Aorta (tissue), 5 donors: ENCODE data around the gene KLHL24. TPM values are rescaled to one million over a fixed set of nuclear protein-coding genes. Genes with fewer than 3 reads are reported as not detected.
"Not testable (repeated sequence)": the region's sequence is repeated elsewhere in the genome, so short reads cannot be mapped to it uniquely, and the experiment has no call there.

ENCODE experiments used
- ATAC-seq: fragments of 200-7000 bp; cut with Tn5 transposase; one replicate; pipeline ENCODE4 v1.9.1; 2022; ENCODE audit warnings: moderate library complexity; ENCODE audit not compliant: low FRiP score
- DNase-seq, 2 donors: peaks; one replicate each; pipeline ENCODE4 v3.0.0-alpha.2; 2020
- H3K27ac ChIP-seq, 2 donors: one replicate each; pipeline ENCODE4 v1.5.1; 2013; ENCODE audit warnings: low read length in 2 of 2, mild to moderate bottlenecking in 2 of 2, moderate library complexity in 2 of 2, control low read depth in 1 of 2, inconsistent platforms in 1 of 2, low read depth in 1 of 2
- H3K27me3 ChIP-seq, 2 donors: one replicate each; pipeline ENCODE4 v1.6.1; 2013; ENCODE audit warnings: control low read depth in 1 of 2, low read length in 1 of 2, mild to moderate bottlenecking in 1 of 2, moderate library complexity in 1 of 2; ENCODE audit not compliant: insufficient read depth in 2 of 2, control insufficient read depth in 1 of 2
- H3K36me3 ChIP-seq, 2 donors: one replicate each; pipeline ENCODE4 v1.6.1; 2013; ENCODE audit warnings: control low read depth in 1 of 2, low read length in 1 of 2, mild to moderate bottlenecking in 1 of 2; ENCODE audit not compliant: insufficient read depth in 2 of 2, control insufficient read depth in 1 of 2
- H3K4me1 ChIP-seq, 2 donors: one replicate each; pipeline ENCODE4 v1.6.1; 2013; ENCODE audit warnings: low read length in 2 of 2, control low read depth in 1 of 2, mild to moderate bottlenecking in 1 of 2, moderate library complexity in 1 of 2; ENCODE audit not compliant: insufficient read depth in 2 of 2, control insufficient read depth in 1 of 2
- H3K4me3 ChIP-seq, 2 donors: one replicate each; pipeline ENCODE4 v1.5.1; 2013; ENCODE audit warnings: low read length in 2 of 2, control low read depth in 1 of 2, mild to moderate bottlenecking in 1 of 2
- H3K9me3 ChIP-seq: one replicate; pipeline ENCODE4 v1.6.1; 2013; ENCODE audit warnings: mild to moderate bottlenecking, low read length; ENCODE audit not compliant: control insufficient read depth
- WGBS, 2 donors: extraction: QIAGEN DNeasy Blood & Tissue Kit; methylation state at CpG; one replicate each; pipeline ENCODE4 v1.1.7; 2013; 5-methylcytosine and 5-hydroxymethylcytosine counted together
- intact Hi-C, 2 donors: fragments of 100-400 bp; cut with DNase I; formaldehyde crosslinking; loops; one replicate each; pipeline versions ENCODE4 v1.14.2 to v1.15.0; 2022
- polyA plus RNA-seq, 2 donors: library from polyadenylated mRNA; stranded (reverse); fragments of 200-250 nt; gene quantifications; one replicate each; pipeline ENCODE4 v1.2.3, GENCODE V29; 2013
- total RNA-seq, 2 donors: library from RNA; stranded (reverse); fragmentation: NEBNext Ultra II Directional; extraction: Animal tissue kit (Norgen Biotek cat#: 25700); gene quantifications; one replicate each; pipeline ENCODE4 v1.2.1, GENCODE V29; 2021
- donor health status: healthy with polysubstance abuse.
- donor health status: Bipolar disorder and iron deficiency.
- donor health status: DM: no; HTN: no; CAD: no.
- donor health status: DM: no; HTN: no; CAD: no.
- donor health status: DM: yes; HTN: yes; CAD: no.

The KLHL24 gene
- total and polyA plus RNA-seq, 4 donors: 10.8 to 62.6 (median 23.9) TPM

GRCh38 chr3:183629546-183630301, 5.7 kb upstream of the KLHL24 start:
- 95 to 97% methylated on average over 3 of the region's 3 CpGs for WGBS, 2 donors
- intact Hi-C loops: no loop called here
- no peaks in the 10 kb centered on the region for H3K9me3 ChIP-seq
- DNase-seq (no peak), ATAC-seq (no peak)
- H3K4me3 ChIP-seq: no peak overlapping the region
- no peaks in the 10 kb centered on the region for H3K4me1 ChIP-seq
- no peaks in the 10 kb centered on the region for H3K27me3 ChIP-seq
- no peaks in the 10 kb centered on the region for H3K36me3 ChIP-seq
- no peak overlapping the region for H3K27ac ChIP-seq

- Histone ChIP-seq H3K9me3 (no peaks in the 10 kb centered on the region), H3K27me3 (no peaks in the 10 kb centered on the region), H3K4me3 (no peak overlapping the region), H3K36me3 (no peaks in the 10 kb centered on the region), H3K4me1 (no peaks in the 10 kb centered on the region), H3K27ac (no peak overlapping the region)
- DNase-seq (no peak), ATAC-seq (no peak)
- intact Hi-C loops: no loop called here
Measured at GRCh38 chr3:183631715-183632114, 3.7 kb upstream of the KLHL24 start.

- H3K27me3 ChIP-seq, H3K4me3 ChIP-seq, intact Hi-C loops, H3K4me1 ChIP-seq, ATAC-seq, H3K27ac ChIP-seq, H3K36me3 ChIP-seq, H3K9me3 ChIP-seq, DNase-seq: not testable (repeated sequence)
- WGBS, 2 donors: 96% methylated on average over 8 of the region's 8 CpGs
Measured at GRCh38 chr3:183632725-183633124, 2.7 kb upstream of the KLHL24 start.

- no peaks in the 10 kb centered on the region for H3K36me3 ChIP-seq
- WGBS, 2 donors: 78 to 80% methylated on average over 16 of the region's 16 CpGs
- no peaks in the 10 kb centered on the region for H3K27me3 ChIP-seq
- H3K4me1 ChIP-seq: no peaks in the 10 kb centered on the region
- H3K4me3 ChIP-seq: no peak overlapping the region
- DNase-seq: no peak
- intact Hi-C loops: loop anchor here in 1 of 2 donors (5.0 kb wide), 1 partner anchor 63 kb away; the partner anchor contains the start of gene YEATS2
- H3K27ac ChIP-seq: no peak overlapping the region
- no peaks in the 10 kb centered on the region for H3K9me3 ChIP-seq
- ATAC-seq: no peak
Measured at GRCh38 chr3:183634707-183635106, 716 bp upstream of the KLHL24 start.

GRCh38 chr3:183635107-183635430, 354 bp upstream of the KLHL24 start:
- no peaks in the 10 kb centered on the region for H3K36me3 ChIP-seq
- H3K9me3 ChIP-seq: no peaks in the 10 kb centered on the region
- H3K27ac ChIP-seq: peak overlapping the region in 1 of 2 donors; percentile 55
- DNase-seq: no peak
- peak overlapping the region; percentile 35 to 94 for H3K4me3 ChIP-seq
- H3K27me3 ChIP-seq: no peaks in the 10 kb centered on the region
- 2% methylated on average over 9 of the region's 9 CpGs for WGBS, 2 donors
- intact Hi-C loops: loop anchor here in 1 of 2 donors (5.0 kb wide), 1 partner anchor 62 kb away; the partner anchor contains the start of gene YEATS2
- peak; percentile 4 for ATAC-seq
- H3K4me1 ChIP-seq: no peaks in the 10 kb centered on the region

- WGBS, 2 donors: 0 to 1% methylated on average over 77 to 84 of the region's 84 CpGs
- intact Hi-C loops: loop anchor here (2.0 to 5.0 kb wide), 2 partner anchors 61 to 62 kb away; partner anchors contain the start of gene YEATS2 (in 1 of the 2)
- ATAC-seq (peak; percentile 94), DNase-seq (peak; percentile 97)
- H3K4me3 ChIP-seq: peak overlapping the region; percentile 68 to 94
- H3K9me3 ChIP-seq: no peaks in the 10 kb centered on the region
- H3K27ac ChIP-seq: peak overlapping the region; percentile 66 to 70
- peaks cover 0 to under 1% of the 10 kb centered on the region in 2 donors for H3K4me1 ChIP-seq
- no peaks in the 10 kb centered on the region for H3K27me3 ChIP-seq
- no peaks in the 10 kb centered on the region for H3K36me3 ChIP-seq
Measured at GRCh38 chr3:183636221-183637105, 1.0 kb downstream of the KLHL24 start.

GRCh38 chr3:183637106-183637486, 1.7 kb downstream of the KLHL24 start:
- Histone ChIP-seq H3K27ac (peak overlapping the region in 1 of 2 donors; percentile 15), H3K4me1 (peaks cover 0 to 4% of the 10 kb centered on the region in 2 donors), H3K27me3 (no peaks in the 10 kb centered on the region), H3K9me3 (no peaks in the 10 kb centered on the region), H3K36me3 (no peaks in the 10 kb centered on the region), H3K4me3 (peak overlapping the region; percentile 27 to 38)
- ATAC-seq (no peak), DNase-seq (no peak)
- intact Hi-C loops: loop anchor here (2.0 to 5.0 kb wide), 2 partner anchors 60 to 62 kb away; partner anchors contain the start of gene YEATS2 (in 1 of the 2)
- 20 to 27% methylated on average over 6 of the region's 6 CpGs for WGBS, 2 donors

GRCh38 chr3:183637633-183638032, 2.2 kb downstream of the KLHL24 start:
- not testable (repeated sequence) for H3K36me3 ChIP-seq, H3K4me1 ChIP-seq, ATAC-seq, H3K4me3 ChIP-seq, H3K27ac ChIP-seq, H3K9me3 ChIP-seq, H3K27me3 ChIP-seq, DNase-seq
- intact Hi-C loops: loop anchor here (2.0 to 5.0 kb wide), 2 partner anchors 60 to 61 kb away; partner anchors contain the start of gene YEATS2 (in 1 of the 2)
- WGBS, 2 donors: 90 to 92% methylated on average over 13 to 14 of the region's 14 CpGs
